Osteocyte (in vitro differentiated cells): ENCODE measurements around the gene SCMH1. TPM values are rescaled to one million over a fixed set of nuclear protein-coding genes. Genes with fewer than 3 reads are reported as not detected.

Experiments
- DNase-seq: peaks from one replicate; pipeline ENCODE4 v3.0.0; 2021; ENCODE audit warnings: mixed read lengths; ENCODE audit not compliant: unreplicated experiment; ENCODE audit errors: extremely low spot score
- H3K27ac Mint-ChIP-seq: one replicate; pipeline ENCODE4 v1.8.0; 2021; ENCODE audit warnings: mild to moderate bottlenecking, mixed read lengths; ENCODE audit not compliant: unreplicated experiment
- H3K27me3 Mint-ChIP-seq: one replicate; pipeline ENCODE4 v1.8.0; 2021; ENCODE audit warnings: mixed read lengths; ENCODE audit not compliant: unreplicated experiment
- H3K36me3 Mint-ChIP-seq: one replicate; pipeline ENCODE4 v1.8.0; 2021; ENCODE audit warnings: mixed read lengths; ENCODE audit not compliant: unreplicated experiment
- H3K4me1 Mint-ChIP-seq: one replicate; pipeline ENCODE4 v1.8.0; 2021; ENCODE audit warnings: mixed read lengths; ENCODE audit not compliant: unreplicated experiment
- H3K4me3 Mint-ChIP-seq: one replicate; pipeline ENCODE4 v1.8.0; 2021; ENCODE audit warnings: mild to moderate bottlenecking, moderate library complexity, mixed read lengths; ENCODE audit not compliant: unreplicated experiment
- H3K9me3 Mint-ChIP-seq: one replicate; pipeline ENCODE4 v1.8.0; 2021; ENCODE audit warnings: mixed read lengths; ENCODE audit not compliant: unreplicated experiment
- total RNA-seq: library from RNA; stranded (reverse); gene quantifications from 2 replicates; pipeline ENCODE4 v1.2.1, GENCODE V29; 2021
- TF ChIP-seq, protein P1 (sequence below): fragments of 200-600 bp; sonication (generic); IDR thresholded peaks from 2 replicates; pipeline ENCODE4 v1.5.0; 2021; ENCODE audit warnings: antibody characterized with exemption, mild to moderate bottlenecking, moderate library complexity

SCMH1 gene
- total RNA-seq, 1 donor from 2014 or later: 37.5 TPM

DNA sequence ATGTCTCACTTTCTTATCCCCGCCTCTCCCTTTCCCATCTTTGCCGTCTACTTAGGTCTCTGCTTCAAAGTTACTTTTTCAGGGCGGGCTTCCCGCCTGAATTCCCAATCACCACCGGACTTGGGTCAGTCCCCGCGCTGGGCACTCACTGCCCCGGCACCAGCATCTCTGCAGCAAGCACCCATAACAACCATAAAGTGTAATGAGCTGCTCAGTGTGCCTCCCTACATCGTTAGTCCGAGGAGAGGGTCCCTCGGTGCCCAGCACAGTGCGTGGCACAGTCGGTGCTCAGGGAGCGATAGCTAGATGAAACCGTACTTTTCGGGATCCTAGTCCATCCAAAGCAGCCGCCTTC lies 263.2 kb downstream of the SCMH1 start:
- Mint-ChIP-seq H3K4me3 (peak overlapping the region; percentile 84), H3K27ac (peak overlapping the region; percentile 98), H3K36me3 (peaks cover 2% of the 10 kb centered on the region), H3K9me3 (no peaks in the 10 kb centered on the region), H3K4me1 (peaks cover 39% of the 10 kb centered on the region), H3K27me3 (no peaks in the 10 kb centered on the region)
- DNase-seq: no peak
- TF ChIP-seq, protein P1, sequence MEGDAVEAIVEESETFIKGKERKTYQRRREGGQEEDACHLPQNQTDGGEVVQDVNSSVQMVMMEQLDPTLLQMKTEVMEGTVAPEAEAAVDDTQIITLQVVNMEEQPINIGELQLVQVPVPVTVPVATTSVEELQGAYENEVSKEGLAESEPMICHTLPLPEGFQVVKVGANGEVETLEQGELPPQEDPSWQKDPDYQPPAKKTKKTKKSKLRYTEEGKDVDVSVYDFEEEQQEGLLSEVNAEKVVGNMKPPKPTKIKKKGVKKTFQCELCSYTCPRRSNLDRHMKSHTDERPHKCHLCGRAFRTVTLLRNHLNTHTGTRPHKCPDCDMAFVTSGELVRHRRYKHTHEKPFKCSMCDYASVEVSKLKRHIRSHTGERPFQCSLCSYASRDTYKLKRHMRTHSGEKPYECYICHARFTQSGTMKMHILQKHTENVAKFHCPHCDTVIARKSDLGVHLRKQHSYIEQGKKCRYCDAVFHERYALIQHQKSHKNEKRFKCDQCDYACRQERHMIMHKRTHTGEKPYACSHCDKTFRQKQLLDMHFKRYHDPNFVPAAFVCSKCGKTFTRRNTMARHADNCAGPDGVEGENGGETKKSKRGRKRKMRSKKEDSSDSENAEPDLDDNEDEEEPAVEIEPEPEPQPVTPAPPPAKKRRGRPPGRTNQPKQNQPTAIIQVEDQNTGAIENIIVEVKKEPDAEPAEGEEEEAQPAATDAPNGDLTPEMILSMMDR: no peak

- H3K27ac Mint-ChIP-seq: no peak overlapping the region
- no peak overlapping the region for H3K4me3 Mint-ChIP-seq
- TF ChIP-seq, protein P1: no peak
- DNase-seq: no peak
- H3K27me3 Mint-ChIP-seq: no peaks in the 10 kb centered on the region
- no peaks in the 10 kb centered on the region for H3K9me3 Mint-ChIP-seq
- no peaks in the 10 kb centered on the region for H3K36me3 Mint-ChIP-seq
- peaks cover 35% of the 10 kb centered on the region for H3K4me1 Mint-ChIP-seq
Measured at GRCh38 chr1:40977716-40978115, 264.4 kb downstream of the SCMH1 start.

Other genes starting within 250 kb of the SCMH1 start
- gene SLFNL1, start 220.6 kb downstream of the SCMH1 start, total RNA-seq: 0.29 and 0.30 TPM in 2 replicates
- 0.81 and 0.99 TPM in 2 replicates for gene FOXO6, start 119.1 kb upstream of the SCMH1 start, total RNA-seq
- not detected in 2 replicates for gene EDN2, start 242.4 kb upstream of the SCMH1 start, total RNA-seq